ENCODE results near the gene HDDC3.

Gene HDDC3

DNA sequence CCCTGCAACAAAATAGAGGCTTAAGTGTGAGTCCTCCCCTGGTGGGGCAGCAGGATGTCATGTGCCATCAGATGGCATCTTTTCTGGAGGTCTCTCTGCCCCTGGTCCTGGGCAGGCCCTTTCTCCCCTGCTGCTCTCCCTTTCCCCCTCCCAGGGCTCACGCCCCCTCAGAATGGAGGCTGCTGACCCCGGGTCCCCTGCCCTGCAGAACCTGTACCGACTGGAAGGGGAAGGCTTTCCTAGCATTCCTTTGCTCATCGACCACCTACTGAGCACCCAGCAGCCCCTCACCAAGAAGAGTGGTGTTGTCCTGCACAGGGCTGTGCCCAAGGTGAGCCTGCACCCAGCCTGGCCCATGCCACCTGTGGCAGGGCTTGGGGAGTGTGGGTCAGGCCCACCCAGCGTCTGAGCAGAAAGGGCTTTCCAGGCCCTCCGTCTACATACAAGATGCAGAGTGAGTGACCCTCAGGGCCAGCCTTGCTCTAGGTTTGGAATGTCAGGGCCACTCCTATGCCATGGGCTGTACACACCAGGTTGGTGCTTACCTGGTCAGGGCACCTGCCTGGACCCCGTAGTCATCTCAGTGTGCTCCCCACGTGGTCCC, 40.9 kb downstream of the HDDC3 start:
- DNase-seq (ENCODE audit: low read depth), result no peak

- no peak for DNase-seq (ENCODE audit: low read depth)
Observed at GRCh38 chr15:90890839-90891238, 41.5 kb downstream of the HDDC3 start.

GRCh38 chr15:90889736-90890456, 42.5 kb downstream of the HDDC3 start:
- DNase-seq (ENCODE audit: low read depth), result no peak

- DNase-seq (ENCODE audit: low read depth), result no peak
Observed at GRCh38 chr15:90889313-90889730, 43.0 kb downstream of the HDDC3 start.

- no peak for DNase-seq (ENCODE audit: low read depth)
Observed at GRCh38 chr15:90887037-90887481, 45.3 kb downstream of the HDDC3 start.

GRCh38 chr15:90886291-90886614, 46.1 kb downstream of the HDDC3 start:
- DNase-seq (ENCODE audit: low read depth), result no peak

DNA sequence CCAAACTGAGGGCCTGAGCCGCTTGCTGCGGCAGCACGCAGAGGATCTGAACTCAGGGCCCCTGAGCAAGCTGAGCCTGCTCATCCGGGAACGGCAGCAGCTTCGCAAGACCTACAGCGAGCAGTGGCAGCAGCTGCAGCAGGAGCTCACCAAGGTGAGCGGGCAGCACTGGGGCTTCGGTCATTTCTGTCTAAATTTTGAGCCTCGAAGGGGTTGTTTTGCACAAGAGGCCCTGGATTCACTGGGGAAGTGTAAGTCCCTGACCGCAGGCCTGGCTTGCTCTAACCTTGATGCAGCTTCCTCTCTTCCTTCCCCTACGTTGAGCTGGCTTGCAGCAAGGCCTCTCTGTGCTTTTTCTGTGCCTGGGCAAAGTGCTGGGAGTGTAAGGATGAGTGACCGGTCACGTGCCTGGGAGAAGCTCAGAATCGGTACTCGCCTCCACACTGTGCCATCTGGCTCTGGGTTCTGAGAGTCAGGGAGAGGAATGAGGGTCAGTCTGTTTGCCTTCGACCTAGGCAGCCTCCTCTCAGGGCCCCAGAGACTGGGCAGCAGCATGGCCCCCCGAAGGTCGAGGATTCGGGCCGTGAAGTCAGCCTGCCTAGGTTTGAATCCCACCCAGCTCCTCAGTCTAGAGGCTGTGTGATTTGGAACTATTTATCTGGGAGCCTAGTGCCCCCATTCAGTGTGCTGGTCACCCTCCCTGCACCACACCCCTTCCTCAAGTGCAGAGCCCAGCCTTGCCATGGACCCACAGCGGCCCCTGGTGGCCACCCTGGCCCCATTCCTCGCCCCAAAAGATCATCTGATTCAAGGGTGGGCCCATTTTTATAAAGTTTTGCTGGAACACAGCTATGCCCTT, 46.7 kb downstream of the HDDC3 start:
- peak; percentile 52 for DNase-seq (ENCODE audit: low read depth)

DNA sequence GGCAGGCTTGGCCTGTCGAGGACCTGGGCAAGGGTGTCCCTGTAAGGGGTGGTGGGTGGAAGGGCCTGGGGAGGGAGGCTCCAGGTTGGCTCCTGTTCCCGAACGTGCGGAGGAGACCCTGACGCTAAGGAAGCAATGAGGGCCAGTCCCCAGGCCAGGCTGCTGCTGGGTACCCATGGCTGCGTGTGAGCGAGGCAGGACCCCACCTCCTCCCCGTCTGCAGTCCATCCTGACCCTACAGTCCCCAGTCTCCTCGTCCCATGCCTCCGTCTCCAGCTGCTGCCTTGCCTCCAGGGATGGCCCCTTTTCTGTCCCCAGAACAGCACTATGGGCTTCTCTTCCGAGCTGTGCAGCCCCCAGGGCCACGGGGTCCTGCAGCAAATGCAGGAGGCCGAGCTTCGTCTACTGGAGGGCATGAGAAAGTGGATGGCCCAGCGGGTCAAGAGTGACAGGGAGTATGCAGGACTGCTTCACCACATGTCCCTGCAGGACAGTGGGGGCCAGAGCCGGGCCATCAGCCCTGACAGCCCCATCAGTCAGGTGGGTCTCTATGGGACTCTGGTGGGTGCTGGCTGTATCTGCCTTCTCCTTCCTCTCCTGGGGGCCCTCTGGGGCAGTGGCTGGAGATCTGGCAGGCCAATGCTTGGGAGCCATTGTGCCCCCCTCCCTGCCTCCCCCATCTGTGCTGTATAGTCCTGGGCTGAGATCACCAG, 47.5 kb downstream of the HDDC3 start:
- no peak for DNase-seq (ENCODE audit: low read depth)

DNA sequence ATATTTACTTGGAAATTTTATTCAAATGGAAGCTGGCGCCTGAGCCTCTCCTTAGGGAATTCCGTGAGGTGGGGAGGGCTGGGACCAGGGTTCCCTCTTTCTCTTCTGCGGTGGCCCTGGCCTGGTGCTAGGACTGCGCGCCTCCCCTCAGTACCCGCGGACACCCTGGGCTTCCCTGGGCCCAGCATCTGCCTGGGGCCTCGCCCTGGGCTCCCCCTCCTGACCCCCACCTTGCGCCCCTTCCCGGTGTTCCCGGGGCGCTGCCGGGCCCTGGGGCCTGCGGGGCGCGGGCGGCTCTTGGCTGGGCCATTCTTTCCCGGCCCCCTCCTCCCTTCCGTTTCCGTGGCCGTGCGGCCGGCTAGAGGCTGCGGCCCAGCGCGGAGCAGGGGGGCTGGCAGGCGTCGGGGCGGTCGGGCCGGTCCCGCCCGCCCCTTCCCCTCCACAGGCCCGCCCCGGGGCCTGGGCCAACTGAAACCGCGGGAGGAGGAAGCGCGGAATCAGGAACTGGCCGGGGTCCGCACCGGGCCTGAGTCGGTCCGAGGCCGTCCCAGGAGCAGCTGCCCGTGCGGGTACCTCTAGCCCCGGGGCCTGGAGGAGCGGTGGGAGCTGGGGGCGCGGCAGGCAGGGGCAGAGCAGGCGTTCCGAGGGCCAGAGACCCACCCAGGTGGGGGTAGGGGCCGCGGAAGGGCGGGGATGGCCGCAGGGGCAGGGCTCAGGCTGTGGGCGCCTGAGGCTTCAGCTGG, 48.2 kb downstream of the HDDC3 start, which contains the start of gene FES:
Gene FES, plus strand, starts transcription at position 529 of the 743 bp plus-strand sequence. CDS start 542 bp downstream, outside the sequence.
- peak; percentile 36 for DNase-seq (ENCODE audit: low read depth)

DNA sequence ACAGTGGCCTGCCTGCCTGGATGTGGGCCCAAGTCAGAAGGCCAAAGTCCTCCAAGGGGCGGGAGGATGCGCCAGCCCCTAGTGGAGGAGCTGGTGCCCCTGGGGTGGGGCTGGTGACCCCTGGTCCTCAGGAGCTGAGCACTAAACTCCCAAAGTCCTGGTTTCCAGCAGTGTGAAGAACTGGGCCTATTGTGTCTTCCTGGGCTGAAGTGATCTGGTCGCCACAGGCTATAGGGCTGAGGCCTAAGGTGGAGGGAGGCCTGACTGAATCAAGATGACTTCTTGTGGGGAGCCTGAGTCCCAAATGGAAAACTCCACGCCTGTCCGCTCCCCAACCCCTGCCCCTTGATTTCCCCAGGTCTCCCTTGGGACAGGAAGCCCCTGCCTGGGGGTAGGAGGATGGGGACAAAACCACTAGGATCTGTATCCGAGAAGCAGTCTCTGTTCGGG, 48.8 kb downstream of the HDDC3 start:
- peak; percentile 11 for DNase-seq (ENCODE audit: low read depth)

DNA sequence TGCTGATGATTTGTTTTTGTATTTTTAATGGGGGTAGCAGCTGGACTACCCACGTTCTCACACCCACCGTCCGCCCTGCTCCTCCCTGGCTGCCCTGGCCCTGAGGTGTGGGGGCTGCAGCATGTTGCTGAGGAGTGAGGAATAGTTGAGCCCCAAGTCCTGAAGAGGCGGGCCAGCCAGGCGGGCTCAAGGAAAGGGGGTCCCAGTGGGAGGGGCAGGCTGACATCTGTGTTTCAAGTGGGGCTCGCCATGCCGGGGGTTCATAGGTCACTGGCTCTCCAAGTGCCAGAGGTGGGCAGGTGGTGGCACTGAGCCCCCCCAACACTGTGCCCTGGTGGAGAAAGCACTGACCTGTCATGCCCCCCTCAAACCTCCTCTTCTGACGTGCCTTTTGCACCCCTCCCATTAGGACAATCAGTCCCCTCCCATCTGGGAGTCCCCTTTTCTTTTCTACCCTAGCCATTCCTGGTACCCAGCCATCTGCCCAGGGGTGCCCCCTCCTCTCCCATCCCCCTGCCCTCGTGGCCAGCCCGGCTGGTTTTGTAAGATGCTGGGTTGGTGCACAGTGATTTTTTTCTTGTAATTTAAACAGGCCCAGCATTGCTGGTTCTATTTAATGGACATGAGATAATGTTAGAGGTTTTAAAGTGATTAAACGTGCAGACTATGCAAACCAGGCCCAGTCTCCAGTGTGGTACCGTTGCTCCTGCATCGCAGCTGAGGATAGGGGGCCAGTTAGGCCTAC, 49.4 kb downstream of the HDDC3 start:
- no peak for DNase-seq (ENCODE audit: low read depth)

DNA sequence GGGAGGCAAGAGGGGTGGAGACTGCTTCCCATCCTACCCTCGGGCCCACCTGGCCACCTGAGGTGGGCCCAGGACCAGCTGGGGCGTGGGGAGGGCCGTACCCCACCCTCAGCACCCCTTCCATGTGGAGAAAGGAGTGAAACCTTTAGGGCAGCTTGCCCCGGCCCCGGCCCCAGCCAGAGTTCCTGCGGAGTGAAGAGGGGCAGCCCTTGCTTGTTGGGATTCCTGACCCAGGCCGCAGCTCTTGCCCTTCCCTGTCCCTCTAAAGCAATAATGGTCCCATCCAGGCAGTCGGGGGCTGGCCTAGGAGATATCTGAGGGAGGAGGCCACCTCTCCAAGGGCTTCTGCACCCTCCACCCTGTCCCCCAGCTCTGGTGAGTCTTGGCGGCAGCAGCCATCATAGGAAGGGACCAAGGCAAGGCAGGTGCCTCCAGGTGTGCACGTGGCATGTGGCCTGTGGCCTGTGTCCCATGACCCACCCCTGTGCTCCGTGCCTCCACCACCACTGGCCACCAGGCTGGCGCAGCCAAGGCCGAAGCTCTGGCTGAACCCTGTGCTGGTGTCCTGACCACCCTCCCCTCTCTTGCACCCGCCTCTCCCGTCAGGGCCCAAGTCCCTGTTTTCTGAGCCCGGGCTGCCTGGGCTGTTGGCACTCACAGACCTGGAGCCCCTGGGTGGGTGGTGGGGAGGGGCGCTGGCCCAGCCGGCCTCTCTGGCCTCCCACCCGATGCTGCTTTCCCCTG, 50.2 kb downstream of the HDDC3 start:
- DNase-seq (ENCODE audit: low read depth), result no peak

GRCh38 chr15:90881181-90881977, 51.0 kb downstream of the HDDC3 start:
- no peak for DNase-seq (ENCODE audit: low read depth)

DNA sequence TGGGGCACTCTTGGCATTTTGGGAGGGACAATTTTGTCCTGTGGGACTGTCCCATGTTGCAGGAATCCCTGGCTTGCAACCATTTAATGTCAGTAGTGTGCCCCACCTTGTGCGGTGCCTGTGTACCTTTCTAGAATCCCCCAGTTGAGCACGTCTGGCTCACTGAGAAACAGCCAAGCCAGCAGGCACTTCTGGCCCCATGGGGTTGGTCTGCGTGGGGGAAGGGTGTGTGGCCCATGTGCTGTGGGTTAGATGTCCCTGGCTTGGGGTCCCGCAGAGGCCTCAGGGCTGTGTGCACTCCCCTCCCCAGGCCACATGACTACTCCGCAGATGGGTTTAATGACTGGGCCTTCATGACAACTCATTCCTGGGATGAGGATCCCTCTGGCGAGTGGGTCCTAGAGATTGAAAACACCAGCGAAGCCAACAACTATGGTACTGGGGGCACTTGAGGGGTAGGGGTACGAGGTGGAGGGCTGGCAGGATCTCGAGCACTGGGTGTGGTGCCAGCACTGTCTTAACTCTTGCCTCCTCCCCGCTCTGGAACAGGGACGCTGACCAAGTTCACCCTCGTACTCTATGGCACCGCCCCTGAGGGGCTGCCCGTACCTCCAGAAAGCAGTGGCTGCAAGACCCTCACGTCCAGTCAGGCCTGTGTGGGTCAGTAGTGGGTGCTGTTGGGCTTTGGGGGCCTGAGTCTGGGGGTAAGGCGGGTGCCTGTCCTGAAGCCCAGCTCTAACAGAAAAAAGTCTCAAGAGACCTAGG, 51.8 kb downstream of the HDDC3 start:
- DNase-seq (ENCODE audit: low read depth), result no peak

Measured in iris pigment epithelial cell (primary cell).